PFSK-1 (cell line): ENCODE results near the gene FAIM2.

Experiments
- POLR2AphosphoS5 ChIP-seq: IDR thresholded peaks from 2 replicates; pipeline ENCODE4 v1.6.1; 2012; ENCODE audit warnings: low read depth, mild to moderate bottlenecking, control low read depth, low read length, moderate library complexity
- TAF1 ChIP-seq: IDR thresholded peaks from 2 replicates; pipeline ENCODE4 v1.6.1; 2012; ENCODE audit warnings: low read length, control low read depth, borderline replicate concordance; ENCODE audit not compliant: insufficient read depth
- TF ChIP-seq, protein P1 (sequence below), 2 experiments: IDR thresholded peaks; 2 replicates each; pipeline versions ENCODE4 v1.6.1 to v1.8.0; 2011 to 2012; ENCODE audit warnings: low read depth in 2 of 2, low read length in 2 of 2, control low read depth in 1 of 2, inconsistent platforms in 1 of 2, mild to moderate bottlenecking in 1 of 2, moderate library complexity in 1 of 2; ENCODE audit not compliant: insufficient read depth in 1 of 2

DNA sequence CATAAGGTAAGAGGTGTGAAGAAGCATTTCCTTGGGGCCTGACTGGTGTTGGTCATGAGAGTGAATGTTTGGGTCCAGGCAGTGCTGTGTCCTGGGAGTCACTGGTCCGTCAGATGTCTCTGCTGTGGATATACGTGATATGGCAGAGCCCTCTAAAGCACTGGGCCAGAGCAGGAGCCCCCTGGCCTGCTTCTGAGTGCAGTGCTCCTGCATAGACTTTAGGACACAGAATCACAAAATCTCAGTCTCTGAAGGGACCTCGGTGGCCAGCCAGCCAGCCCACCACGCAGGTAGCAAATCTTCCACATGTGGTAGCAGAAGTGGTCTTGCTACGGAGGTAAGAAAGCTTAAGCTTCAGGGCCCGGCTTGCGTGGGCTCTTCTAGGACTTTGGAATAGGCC lies 28.3 kb upstream of the FAIM2 start:
- no peak for TF ChIP-seq TAF1
- TF ChIP-seq, protein P1, sequence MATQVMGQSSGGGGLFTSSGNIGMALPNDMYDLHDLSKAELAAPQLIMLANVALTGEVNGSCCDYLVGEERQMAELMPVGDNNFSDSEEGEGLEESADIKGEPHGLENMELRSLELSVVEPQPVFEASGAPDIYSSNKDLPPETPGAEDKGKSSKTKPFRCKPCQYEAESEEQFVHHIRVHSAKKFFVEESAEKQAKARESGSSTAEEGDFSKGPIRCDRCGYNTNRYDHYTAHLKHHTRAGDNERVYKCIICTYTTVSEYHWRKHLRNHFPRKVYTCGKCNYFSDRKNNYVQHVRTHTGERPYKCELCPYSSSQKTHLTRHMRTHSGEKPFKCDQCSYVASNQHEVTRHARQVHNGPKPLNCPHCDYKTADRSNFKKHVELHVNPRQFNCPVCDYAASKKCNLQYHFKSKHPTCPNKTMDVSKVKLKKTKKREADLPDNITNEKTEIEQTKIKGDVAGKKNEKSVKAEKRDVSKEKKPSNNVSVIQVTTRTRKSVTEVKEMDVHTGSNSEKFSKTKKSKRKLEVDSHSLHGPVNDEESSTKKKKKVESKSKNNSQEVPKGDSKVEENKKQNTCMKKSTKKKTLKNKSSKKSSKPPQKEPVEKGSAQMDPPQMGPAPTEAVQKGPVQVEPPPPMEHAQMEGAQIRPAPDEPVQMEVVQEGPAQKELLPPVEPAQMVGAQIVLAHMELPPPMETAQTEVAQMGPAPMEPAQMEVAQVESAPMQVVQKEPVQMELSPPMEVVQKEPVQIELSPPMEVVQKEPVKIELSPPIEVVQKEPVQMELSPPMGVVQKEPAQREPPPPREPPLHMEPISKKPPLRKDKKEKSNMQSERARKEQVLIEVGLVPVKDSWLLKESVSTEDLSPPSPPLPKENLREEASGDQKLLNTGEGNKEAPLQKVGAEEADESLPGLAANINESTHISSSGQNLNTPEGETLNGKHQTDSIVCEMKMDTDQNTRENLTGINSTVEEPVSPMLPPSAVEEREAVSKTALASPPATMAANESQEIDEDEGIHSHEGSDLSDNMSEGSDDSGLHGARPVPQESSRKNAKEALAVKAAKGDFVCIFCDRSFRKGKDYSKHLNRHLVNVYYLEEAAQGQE (IDR thresholded peaks at IDR 0.05; ENCODE audit: insufficient read depth in 1 of 2, low read depth in 2 of 2, low read length in 2 of 2), result no peak
- no peak for TF ChIP-seq POLR2AphosphoS5
